Sciatic nerve (tissue), 2 donors: ENCODE measurements around the gene ANO10. TPM values are rescaled to one million over a fixed set of nuclear protein-coding genes. Genes with fewer than 3 reads are reported as not detected.
"Not testable (repeated sequence)": the region's sequence is repeated elsewhere in the genome, so short reads cannot be mapped to it uniquely, and the experiment has no call there.

Experiments used
- ATAC-seq: fragments of 200-7000 bp; cut with Tn5 transposase; one replicate; pipeline ENCODE4 v1.9.1; 2020; ENCODE audit warnings: mild to moderate bottlenecking, moderate library complexity
- DNase-seq: peaks from one replicate; pipeline ENCODE4 v3.0.0-alpha.2; 2020; ENCODE audit warnings: low spot score
- intact Hi-C: fragments of 100-400 bp; cut with DNase I; formaldehyde crosslinking; loops from one replicate; pipeline ENCODE4 v1.14.2; 2022
- total RNA-seq: library from RNA; stranded (reverse); fragmentation: NEBNext Ultra II Directional; extraction: Animal tissue kit (Norgen Biotek cat#: 25700); gene quantifications from one replicate; pipeline ENCODE4 v1.2.1, GENCODE V29; 2021
- donor health status: DM: no; HTN: no; CAD: no.
- donor health status: DM: no; HTN: no; CAD: no.

The ANO10 gene
- total RNA-seq, 1 donor from 2014 or later = 30.9 TPM

DNA sequence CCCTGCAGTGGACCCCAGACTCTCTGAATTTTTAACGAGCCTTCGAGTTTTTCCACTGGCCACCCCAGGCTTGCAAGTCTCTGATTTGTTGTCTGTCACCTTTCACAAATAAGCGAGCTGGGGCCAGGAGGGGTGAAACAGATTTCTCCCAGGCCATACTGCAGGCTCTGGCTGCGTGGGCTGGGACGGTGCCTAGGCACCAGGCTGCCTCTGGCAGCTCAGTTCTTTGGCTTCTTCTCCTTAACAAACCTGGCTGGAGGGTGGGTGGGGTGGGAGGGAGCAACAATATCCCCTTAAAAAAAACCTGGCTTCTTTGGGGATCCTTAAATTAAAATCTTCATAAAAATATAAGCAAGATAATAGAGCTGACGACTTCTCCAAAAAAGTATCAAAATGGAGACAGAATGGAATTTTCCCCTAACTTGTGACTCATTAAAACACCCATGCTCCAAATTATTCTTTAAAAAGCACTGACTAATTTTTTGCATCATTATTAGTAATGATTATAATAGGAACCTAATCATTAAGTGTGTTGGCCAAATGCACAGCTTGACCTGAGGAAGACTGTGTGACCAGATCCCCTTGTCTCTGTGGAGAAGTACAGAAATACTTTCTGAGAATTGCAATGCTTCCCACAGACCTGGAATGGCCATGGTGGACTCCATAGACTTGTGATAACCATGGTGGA, 251.4 kb downstream of the ANO10 start:
- no peak for DNase-seq

DNA sequence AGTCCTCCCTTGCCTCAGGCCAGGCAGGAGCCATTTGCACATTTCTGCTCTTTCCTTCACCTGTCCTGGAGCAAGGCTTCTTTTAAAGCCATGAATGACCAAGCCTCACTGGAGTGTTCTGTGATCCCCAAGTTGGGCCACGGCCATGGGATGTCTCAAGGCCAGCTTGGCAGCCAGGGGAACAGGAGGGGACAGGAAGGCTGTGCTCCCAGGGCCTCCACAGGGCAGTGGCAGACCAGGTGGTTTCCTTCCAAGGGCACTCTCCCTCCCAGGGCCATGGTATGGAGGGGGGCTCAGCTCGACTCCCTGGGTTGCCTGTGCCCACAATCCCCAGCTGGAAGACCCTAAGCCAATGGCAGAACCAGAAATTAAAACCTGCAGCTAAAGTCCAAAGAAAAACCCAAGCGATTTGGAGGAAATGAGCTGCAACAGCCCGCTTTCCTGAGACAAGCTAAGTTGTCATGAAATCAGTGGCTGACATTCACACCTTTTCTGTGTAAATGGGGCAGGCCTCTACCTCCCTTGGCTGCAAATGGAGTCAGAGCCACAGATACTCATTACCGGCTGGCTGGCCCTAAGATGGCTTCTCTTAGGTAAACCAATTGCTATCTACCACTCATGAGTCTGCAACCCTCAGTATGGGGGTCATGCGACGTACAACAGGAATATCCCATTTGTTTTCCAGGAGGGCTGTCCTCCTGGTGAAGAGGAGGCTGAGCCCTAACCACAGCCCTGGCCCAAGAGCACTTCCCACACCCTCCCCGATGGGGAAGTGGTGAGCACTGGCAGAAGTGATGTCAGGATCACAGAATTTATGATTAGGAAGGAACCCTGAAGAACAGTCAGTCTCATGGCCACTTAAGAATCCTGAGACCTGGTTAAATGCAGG, 252.2 kb downstream of the ANO10 start:
- intact Hi-C loops = no loop called here
- no peak for ATAC-seq
- no peak for DNase-seq

More for the DNA sequence above, 251.4 kb downstream of the ANO10 start:
- intact Hi-C loops = no loop called here
- ATAC-seq = no peak

DNA sequence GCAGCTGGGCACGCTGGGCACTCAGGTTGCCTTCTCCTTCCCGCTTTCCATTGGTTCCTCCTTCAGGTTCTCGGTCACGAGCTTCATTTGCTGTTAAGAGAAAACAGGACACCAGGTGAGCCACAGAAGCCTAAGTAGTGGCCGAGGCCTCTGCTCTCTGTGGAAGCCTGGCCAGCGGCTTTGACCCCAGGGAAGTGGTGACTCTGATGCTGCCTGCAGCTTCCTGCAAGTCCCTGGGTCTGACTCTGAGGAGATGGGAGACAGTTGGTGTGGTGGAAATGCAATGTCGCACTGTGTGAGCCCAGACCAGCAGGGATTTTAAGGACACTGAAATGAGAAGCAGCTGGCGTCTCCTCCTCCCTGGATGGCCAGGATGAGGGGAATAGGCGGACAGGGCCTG, 254.9 kb downstream of the ANO10 start:
- ATAC-seq (no peak), DNase-seq (no peak)
- intact Hi-C loops = no loop called here

DNA sequence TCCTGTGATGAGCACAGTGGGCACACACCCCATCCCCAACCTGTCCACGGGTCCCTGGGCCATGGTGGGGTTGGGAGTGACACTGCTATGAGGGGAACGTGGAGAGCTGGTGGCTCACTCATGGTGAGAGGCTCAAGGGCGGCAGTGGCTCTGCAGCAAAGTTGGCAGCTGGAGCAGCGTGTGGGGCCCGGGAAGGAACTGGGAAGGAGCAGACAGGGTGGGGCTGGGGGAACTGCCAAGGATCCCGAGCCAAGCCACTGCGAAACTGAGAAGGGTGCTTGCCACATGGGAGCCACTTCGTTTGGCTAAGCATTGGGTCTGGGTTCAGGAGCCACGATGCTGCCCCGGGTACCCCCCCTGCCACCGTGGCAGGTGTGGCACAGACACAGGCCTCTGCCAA, 255.3 kb downstream of the ANO10 start:
- DNase-seq = no peak
- intact Hi-C loops = no loop called here
- peak; percentile 43 for ATAC-seq

DNA sequence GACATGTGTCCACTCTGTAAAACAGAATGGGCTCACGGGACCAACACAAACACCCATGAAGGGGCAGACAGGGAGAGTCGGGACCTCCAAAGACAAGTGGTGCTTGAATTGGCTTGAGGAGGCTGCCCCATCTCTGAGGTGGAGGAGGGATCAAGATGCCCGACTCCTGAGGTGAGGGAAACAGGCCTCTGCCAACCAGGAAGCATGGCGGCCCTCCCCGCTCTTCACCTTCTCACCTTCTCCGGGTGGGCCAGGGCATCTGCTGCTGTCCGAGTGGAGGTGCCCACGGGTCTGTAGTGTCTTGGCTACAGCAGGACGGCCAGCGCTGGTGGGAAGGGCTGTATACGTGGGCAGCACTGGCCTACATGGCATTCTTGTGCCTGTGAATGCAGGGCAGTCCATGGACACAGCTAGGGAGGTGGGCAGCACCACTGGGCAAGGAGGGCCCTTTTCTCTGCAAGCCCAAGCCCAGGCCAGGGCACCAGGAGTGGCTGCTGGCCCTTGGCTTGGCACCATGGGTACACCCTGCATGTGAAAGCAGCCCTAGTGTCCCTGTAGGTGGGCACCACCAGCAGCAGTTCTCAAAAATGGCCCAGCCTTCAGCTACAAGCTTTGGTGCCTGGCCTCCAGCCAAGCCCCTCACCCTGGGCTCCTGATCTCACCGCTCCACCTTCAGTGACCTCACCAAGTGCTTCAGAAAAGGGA, 256.1 kb downstream of the ANO10 start:
- intact Hi-C loops = no loop called here
- no peak for ATAC-seq
- no peak for DNase-seq

DNA sequence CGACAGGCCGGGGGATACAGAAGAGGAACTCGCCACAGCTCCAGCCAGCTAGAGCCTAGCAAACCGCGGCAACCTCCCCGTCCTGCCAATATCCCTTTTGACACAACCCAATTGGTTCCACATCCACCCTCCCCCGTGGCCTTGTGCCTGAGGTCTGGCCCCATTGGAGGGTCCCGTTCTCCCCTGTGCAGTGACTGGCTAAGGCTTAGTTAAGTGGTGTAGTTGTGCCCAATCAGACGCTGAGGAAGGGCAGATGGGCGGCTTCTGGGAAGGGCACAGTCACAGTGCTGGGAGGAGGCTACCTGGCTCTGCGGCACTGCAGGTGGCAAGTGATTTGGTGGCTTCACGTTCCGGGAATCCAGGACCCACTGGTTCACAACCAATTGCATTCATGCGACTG, 256.9 kb downstream of the ANO10 start:
- ATAC-seq (no peak), DNase-seq (no peak)
- intact Hi-C loops = no loop called here

DNA sequence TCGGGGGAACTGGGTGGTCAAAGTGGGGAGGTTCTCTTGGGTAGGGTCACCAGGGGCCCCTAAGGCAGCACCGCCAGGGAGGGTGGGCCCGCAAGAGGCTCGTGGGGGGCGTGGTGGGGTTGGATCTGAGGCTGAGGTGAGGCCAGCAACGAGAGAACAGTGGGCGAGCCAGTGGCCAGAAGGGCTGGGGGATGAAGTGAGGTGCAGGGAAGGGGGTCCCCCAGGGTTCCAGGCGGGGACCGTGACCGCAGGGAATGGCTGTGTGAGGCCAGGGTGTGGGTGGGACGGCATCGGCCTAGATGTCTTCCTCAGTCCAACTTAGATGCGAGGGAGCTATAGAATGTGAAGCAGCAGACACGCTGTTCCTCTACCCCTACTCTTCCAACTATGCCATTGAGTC, 257.3 kb downstream of the ANO10 start:
- DNase-seq = no peak
- ATAC-seq = no peak
- intact Hi-C loops = no loop called here

DNA sequence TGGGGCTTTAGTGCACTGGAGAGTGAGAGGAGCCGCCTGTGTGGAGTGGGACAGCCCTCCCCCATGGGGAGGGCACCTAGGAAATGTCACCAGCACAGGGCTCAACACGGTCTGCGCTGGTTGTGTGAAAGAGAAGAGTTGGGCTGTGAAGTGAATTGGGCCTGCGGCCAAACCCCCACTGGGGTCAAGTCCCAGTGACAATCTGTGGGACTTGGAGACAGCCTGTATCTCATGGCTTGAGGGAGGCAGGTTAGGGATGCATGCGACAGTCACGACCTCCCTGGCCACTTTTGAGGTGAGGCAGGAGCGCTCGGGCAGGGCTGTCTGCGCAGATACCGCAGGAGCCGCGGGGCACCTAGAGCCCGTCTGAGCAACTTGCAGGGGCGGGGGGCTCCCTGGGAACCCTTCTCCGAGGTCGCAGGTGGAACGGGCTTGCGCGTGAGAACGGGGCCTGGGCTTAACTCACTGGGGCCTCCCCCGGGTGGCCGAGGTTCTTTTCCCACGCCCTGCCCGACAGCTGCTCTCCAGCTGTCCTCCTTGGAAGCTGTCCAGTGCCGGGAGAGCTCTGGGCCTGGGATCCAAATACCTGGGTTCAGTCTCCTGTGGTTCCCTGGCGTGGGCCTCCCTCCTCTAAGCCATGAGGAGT, 258.1 kb downstream of the ANO10 start:
- peak; percentile 35 for ATAC-seq
- intact Hi-C loops = no loop called here
- no peak for DNase-seq

DNA sequence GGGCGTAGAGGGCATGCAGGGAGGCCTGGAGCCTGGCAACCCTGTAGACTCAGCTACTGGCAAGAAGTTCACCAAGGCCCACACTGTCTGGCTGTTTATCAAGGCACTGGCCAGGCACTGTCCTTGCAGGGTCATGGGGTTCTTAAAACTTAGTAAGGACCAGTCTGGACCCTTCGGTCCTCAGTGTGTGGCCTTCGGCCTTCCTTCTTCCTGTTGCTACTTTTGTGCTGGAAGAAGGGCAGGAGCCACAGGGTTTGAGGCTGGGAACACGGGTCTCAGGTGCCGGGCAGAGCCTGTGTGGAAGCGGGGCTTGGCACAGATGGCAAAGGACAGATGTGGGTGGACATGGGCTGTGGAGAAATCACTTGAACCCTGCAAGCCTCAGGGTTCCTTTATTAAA, 258.9 kb downstream of the ANO10 start:
- ATAC-seq (no peak), DNase-seq (no peak)
- intact Hi-C loops = no loop called here

DNA sequence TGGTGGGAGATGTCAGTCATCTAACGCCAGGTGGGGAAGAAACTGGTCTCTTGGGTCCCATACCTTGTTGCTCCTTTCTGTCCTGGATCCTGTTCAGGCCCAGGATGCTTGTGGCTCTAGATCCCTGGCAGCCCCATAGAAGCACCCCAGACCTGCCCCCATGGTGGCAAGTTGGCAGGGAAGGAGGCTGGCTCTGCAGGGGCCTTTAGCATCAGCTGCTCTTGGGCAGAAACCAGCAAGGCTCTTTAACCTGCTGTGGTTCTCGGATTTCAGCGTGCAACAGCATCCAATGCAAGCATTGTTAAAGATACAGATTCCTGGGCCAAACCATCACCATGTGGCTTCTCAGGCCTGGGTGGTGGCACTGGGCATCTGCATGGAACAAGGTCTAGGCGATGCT, 259.6 kb downstream of the ANO10 start:
- DNase-seq (no peak), ATAC-seq (no peak)
- intact Hi-C loops = no loop called here

DNA sequence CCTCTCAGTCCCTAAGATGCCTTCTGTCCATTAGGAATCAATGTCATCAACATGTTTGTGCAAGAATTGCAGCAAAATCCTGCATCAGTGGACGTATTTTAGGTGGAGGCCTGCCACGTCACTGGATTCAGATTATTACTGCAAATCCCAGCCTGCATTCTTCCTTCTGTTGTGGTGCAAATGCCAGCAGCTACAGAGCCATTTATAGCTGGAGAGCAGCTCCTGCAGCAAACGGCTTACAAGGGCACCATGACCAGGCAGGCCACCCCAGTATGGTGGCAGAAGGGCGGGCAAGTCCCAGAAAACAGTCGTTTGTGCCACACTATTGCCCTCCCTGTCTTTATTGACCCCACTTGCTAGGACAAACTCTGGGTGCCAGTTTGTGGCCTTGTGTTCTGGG, 260.7 kb downstream of the ANO10 start:
- no peak for ATAC-seq
- intact Hi-C loops = no loop called here
- DNase-seq = no peak

DNA sequence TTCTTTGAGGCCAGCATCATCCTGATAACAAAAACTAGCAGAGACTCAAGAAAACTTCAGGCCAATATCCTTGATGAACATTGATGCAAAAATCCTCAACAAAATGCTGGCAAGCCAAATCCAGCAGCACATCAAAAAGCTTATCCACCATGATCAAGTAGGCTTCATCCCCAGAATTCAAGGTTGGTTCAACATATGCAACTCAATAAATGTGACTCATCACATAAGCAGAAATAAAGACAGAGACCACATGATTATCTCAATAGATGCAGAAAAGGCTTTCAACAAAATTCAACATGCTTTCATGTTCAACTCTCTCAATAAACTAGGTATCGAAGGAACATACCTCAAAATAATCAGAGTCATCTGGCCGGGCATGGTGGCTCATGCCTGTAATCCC, 265.8 kb downstream of the ANO10 start:
- intact Hi-C loops, ATAC-seq, DNase-seq: not testable (repeated sequence)

DNA sequence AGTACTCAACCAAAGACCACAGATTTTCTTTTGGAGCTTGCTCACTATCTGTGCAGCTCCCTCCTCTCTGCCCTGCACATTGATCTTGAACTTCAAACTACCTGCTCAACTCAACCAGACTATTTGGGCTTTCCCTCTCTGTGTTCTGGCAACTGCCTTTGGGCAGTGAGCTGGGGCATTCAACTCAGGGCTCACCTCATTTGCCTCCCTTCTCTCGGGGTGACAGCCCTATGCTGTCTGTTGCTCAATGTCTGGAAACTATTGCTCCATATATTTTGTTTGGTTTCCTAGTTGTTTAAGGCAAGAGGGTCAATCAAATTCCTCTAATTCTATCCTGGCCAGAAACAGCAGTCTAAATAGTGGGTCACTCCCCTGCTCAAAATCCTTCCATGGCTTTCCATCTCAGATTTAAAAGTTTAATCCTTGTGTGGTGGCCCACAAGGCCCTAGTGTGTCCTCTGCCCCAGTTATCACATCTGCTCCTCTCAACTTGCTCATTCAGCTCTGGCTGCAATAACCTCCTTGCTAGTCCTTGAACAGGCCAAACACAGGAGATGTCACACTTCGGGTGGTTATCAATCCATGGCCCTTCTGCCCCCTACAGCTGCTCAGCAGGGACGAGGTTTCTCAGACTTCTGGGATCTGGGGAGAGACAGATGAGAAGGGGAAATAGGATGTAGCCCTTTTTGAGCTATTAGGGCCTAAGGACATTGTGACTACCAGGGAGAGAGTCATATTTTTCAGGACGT, 267.7 kb downstream of the ANO10 start:
- ATAC-seq (no peak), DNase-seq (no peak)
- intact Hi-C loops = no loop called here

DNA sequence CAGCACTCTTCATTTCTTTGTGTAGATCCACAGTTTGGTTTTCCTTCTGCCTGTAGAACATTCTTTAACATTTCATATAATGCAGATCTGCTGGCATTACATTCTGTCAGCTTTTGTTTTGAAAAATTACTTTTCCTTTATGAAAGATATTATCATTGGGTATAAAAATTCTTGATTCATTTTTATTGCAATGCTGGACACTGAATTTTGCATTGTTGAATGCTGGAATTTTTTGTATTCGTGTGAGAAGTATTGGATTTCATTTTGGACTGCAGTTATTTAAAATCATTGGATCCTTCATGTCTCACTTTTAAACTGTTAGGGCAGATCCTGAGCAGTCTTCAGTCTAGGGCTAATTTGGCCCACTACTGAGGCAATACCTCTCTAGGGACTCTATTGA, 268.4 kb downstream of the ANO10 start:
- intact Hi-C loops = no loop called here
- ATAC-seq = no peak
- no peak for DNase-seq

DNA sequence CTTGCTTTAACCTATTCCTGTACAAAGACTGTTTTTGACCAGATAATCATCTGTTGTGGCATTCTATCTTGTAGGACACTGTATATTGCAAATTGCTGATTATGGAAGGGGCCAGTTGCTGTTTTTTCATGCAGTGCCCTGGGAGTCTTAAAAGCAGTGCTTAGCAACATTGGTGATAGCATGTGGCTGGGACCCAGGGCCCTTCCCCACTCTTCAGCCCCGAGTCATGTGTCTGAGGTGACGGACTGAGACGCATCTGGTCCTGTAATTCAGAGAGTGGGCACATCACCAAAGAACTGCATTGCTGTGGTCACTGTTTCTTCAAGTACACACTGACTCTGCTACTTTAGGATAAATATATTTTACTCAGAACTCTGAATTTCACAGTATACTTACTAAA, 272.1 kb downstream of the ANO10 start:
- no peak for DNase-seq
- no peak for ATAC-seq
- intact Hi-C loops = no loop called here

DNA sequence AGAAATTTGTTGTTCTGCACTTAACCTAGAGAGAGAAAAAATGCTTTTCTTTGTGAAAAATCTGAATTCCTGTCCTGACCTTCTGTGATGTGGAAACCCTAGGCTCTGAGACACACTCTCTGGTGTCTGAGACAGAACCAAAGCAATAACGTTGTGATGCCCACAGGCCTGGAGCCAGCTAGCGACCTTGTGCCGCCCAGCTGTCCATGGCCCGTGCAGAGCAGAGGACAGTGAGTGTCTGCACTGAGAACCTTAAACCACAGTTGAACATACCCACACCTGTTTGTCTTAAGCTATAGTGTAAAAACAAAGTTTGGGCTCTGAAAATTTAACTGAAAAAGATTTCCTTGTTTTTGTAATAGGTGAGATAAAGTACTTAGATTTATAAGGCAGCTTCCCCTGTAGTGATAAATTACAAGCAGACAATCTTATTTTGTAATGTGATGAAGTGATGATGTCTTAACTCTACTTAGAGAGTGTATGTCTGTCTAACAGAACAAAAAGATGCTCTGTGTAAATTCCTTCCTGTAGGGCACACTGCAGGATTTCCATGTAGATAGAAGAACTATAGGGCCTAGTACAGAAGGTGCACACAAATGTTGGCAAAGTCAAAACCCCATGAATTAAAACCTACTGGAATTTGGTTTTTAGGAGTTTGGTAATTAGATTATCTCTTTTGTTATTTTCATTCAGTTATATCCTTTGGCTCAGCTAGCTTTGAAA, 272.8 kb downstream of the ANO10 start:
- intact Hi-C loops = no loop called here
- ATAC-seq = no peak
- no peak for DNase-seq

DNA sequence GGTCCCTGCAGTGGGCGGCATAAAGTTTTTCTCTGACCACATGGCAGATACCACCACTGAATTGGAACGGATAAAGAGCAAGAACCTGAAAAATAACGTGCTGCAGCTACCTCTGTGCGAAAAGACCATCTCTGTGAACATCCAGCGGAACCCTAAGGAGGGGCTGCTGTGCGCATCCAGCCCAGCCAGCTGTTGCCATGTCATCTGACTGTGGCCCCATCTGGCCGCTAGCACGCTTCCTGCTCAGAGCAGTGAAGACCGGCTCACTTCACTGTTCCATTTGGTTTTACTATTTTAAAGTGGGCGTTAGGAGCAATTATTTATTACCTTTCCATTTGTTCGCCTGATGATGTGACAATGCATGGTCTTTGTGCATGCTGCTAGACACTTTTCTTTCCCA, 273.5 kb downstream of the ANO10 start:
- no peak for ATAC-seq
- DNase-seq = no peak
- intact Hi-C loops = no loop called here

DNA sequence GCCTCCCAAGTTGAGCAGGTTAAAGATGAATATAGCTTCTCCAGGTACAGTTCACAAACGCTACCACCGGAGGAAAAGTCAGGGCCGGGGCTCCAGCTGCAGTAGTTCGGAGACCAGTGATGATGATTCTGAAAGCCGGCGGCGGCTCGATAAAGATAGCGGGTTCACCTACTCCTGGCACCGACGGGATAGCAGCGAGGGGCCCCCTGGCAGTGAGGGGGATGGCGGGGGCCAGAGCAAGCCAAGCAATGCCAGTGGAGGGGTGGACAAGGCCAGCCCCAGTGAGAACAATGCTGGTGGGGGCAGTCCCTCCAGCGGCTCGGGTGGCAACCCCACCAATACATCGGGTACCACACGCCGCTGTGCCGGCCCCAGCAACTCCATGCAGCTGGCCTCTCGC, 274.0 kb downstream of the ANO10 start:
- ATAC-seq (no peak), DNase-seq (no peak)
- intact Hi-C loops = no loop called here
